Measurements from ENCODE around the gene TMEM165.
A peak's percentile ranks its signal among the peaks of the same experiment; 100 is the strongest.
"Not testable (repeated sequence)": the region's sequence is repeated elsewhere in the genome, so short reads cannot be mapped to it uniquely, and the experiment has no call there.

Gene TMEM165, protein sequence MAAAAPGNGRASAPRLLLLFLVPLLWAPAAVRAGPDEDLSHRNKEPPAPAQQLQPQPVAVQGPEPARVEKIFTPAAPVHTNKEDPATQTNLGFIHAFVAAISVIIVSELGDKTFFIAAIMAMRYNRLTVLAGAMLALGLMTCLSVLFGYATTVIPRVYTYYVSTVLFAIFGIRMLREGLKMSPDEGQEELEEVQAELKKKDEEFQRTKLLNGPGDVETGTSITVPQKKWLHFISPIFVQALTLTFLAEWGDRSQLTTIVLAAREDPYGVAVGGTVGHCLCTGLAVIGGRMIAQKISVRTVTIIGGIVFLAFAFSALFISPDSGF

DNA sequence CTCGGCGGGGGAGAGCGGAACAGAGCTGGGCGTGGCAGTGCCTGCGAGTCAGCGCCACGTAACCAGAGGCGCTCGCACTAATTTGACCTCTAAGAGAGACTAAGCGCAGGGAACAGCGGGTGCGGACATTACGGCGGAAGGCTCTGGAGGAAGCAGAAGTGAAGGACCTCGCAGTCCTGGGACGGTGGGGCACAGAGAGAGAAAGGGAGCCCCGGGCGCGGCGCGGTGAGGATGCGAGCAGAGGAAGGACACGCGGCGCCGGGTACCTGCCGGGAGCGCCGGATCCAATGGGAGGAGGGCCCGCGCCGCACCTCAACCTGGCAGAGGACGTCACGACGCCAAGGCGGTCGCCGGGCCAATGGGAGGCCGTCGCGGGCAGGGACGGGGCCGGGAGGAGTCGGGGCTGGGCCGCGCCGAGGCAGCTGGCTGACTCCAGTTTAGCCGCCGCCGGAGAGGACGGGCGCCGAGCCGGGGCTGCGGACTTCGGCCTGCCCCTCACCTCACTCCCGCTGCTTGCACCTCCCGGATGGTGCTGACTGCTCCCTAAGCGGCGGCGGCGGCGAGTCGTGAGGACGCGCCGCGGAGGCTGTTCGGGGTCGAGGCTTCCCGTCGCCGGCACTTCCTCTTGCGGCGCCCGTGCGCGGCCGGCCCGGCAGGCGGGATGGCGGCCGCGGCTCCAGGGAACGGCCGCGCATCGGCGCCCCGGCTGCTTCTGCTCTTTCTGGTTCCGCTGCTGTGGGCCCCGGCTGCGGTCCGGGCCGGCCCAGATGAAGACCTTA lies at the start of gene TMEM165:
TSS of gene TMEM165 (plus strand) at position 429 of the 779 bp plus-strand sequence. CDS start at position 662, 233 bp downstream.
- peak; percentile 94 to 95 for DNase-seq

DNA sequence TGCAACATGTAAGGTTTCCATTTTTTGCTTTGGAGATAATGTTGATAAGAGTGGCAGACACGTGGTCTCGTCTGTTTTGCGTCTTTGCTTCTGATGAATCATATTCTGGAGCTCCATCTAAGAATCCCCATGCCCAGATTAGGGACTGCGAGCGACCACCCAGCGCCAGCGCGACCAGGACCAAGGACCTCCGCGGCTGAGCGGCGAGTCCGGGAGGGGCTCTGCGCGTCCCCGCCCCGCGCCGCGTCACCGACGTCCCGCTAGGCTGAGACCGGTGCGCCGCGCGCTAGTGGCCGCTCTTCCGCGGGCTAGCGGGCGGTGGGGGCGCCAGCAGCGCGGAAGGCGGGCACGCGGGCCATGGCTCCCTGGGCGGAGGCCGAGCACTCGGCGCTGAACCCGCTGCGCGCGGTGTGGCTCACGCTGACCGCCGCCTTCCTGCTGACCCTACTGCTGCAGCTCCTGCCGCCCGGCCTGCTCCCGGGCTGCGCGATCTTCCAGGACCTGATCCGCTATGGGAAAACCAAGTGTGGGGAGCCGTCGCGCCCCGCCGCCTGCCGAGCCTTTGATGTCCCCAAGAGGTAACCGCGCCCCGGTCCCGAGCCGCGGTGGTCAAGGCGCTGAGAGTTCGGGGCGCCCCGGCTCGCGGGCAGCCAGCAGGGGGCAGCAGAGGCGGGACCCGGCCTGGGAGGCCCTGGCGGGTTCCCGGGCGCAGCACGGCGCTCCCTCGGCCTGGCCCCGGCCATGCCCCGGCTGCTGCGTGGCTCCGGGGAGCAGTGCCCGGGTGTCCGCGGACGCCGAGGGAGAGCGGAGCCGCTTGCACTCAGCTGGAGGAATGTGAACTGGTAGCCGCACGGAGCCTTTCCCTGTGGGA lies 49.5 kb upstream of the TMEM165 start, which contains the start of gene SRD5A3:
TSS of gene SRD5A3 (plus strand) at position 263 of the 871 bp plus-strand sequence. CDS start at position 358, 95 bp downstream.
- DNase-seq = peak; percentile 81 to 91

DNA sequence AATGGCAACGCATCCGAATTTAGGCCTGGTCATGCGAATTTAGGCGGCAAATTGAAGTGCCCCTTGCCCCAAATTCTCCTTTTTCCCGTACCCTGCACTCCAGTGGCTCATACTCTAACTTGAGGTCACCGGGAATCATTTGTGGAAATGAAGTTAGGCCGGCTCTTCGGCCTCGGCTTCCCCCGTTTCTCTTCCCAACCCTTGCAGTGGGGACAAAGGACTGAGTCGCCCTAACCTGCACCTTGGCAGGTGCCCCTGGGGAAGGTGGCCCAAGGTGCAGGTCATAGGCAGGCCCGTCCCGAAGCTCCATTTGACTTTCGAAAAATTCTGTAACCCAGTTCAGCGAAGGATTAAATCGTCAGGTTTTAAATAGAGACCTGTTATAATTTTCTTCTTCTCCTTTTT lies 48.9 kb upstream of the TMEM165 start:
- DNase-seq = peak in 1 of 2 experiments; percentile 25

DNA sequence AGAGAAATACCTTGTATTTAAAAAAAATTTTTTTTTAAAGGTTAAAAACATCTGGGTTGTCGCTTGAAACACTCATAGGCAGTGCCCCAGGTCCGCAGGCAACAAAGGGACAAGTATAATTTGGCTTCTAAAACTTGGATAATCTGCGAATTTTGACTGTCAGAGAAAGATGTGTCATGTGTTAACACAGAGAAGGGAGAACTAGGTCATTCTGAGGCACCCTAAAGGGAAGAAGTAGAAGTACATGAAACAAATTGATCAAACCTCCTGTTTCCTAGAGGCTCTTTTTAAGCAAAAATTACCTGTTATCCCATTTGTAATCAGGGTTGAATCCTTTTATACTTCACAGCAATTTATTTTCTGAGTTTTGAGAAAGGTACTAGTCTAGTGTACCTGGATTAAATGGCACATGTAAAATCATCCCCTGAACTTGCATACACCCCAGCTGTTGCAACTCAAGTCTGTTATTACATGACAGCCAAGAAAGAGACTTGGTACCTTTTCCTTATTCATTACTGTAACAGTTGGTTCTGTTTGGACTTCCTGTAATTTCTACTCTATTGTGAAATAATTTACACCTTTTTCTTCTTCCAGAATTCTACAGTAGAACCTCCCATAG lies 48.0 kb upstream of the TMEM165 start:
- DNase-seq = no peak

DNA sequence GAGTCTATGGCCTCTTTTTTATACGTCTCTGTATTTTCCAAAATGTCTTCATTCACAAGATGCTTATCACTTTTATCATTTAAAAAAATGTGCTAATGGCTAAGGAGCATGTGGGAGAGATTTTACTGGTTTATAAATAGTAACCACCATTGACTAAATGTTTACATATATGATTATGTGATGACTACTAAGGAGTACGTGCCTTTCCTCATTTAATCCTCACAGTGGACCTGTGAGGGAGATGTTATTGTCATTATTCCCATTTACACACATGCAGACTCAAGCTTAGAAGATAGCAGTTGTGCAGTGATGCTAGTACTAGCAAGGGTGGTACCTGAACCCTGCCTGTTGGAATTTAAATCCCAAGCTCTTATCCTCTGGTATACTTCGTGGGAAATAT lies 47.3 kb upstream of the TMEM165 start:
- DNase-seq = no peak

DNA sequence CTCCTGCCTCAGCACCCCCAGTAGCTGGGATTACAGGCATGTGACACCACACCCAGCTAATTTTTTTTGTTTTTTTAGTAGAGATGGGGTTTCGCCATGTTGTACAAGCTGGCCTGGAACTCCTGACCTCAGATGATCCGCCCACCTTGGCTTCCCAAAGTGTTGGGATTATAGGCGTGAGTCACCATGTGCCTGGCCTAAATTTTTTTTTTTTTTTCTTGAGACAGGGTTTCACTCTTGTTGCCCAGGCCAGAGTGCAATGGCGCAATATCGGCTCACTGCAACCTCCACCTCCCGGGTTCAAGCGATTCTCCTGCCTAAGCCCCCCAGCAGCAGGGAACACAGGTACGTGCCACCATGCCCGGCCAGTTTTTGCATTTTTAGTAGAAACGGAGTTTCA lies 44.9 kb upstream of the TMEM165 start:
- DNase-seq = not testable (repeated sequence)

DNA sequence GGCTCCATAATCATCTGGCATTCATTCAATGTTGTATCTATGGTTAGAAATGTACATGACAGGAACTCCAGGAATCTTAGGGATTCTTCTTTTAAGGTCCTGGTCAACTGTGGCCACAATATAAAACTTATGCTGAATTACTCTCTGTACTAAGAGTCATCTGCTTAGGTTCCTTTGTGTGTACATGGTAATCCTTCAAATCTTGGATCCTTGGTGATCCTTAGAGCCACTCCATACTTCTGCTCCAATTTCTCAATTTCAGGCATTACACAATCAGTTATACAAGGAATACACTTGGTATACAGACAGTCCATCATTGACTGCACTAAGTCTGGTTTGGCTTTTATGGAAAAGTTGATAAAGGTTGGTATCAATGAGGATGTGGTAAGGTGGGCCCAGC lies 43.9 kb upstream of the TMEM165 start:
- DNase-seq = no peak

DNA sequence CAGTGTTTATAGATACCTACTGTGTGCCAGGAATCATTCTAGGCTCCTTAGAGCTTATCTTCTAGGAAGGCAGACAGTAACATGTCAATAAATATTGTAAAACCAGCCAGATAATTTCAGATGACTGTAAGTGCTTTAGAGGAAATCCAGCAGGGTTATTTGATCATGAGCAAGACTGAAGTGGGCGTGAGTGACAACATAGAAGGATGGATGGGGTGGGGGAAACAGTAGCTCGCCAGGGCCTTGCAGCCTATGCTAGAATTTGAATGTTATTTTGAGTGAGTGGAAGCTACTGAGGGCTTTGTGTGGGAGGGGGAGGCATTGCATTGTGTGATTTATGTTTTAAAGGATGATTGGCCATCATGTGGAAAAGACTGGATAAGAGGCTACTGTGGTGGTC lies 43.0 kb upstream of the TMEM165 start:
- DNase-seq = no peak

DNA sequence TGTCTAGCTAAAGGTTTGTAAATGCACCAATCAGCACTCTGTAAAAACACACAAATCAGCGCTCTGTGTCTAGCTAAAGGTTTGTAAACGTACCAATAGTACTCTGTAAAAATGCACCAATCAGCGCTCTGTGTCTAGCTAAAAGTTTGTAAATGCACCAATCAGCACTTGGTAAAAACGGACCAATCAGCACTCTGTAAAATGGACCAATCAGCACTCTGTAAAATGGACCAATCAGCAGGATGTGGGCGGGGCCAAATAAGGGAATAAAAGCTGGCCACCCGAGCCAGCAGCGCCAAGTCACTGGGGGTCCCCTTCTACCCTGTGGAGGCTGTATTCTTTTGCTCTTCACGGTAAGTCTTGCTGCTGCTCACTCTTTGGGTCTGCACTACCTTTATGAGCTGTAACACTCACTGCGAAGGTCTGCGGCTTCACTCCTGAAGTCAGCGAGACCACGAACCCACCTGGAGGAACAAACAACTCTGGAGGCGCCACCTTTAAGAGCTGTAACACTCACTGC lies 42.5 kb upstream of the TMEM165 start:
- DNase-seq = not testable (repeated sequence)

DNA sequence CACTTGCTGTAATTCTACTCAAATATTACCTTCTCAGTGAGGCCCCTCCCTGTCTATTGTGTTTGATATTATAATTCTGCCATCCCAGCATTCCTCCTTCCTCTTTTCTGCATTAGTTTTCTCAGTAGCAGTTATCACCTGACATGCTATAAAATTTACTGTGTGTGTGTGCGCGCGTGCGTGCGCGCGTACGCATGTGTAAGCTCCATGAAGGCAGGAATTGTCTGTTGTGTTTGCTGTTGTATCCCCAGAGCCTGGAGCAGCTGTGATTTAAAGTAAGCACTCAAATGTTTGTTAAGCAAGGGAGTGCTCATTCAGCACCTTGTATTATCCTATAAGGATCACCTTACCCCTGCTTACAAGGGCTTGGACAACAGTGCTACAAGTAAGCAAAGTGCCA lies 41.1 kb upstream of the TMEM165 start:
- DNase-seq = no peak

DNA sequence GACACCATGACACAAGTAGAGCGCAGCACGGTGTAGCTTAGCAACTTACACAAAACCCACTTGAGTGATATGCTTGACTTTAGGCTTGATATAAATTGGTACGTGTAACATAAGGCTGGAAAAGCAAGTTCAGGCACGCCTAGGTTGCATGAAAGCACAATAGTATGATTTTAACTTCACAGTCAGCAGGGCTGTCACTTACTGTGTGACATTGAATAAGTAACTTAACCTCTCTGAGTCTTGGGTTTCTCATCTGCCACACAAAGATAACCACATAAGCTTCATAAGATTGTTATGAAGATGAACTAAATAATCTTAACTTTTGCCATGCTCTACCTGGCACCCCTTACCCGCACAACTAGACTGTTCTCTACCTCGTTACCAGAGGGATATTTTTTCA lies 40.2 kb upstream of the TMEM165 start:
- DNase-seq = no peak

DNA sequence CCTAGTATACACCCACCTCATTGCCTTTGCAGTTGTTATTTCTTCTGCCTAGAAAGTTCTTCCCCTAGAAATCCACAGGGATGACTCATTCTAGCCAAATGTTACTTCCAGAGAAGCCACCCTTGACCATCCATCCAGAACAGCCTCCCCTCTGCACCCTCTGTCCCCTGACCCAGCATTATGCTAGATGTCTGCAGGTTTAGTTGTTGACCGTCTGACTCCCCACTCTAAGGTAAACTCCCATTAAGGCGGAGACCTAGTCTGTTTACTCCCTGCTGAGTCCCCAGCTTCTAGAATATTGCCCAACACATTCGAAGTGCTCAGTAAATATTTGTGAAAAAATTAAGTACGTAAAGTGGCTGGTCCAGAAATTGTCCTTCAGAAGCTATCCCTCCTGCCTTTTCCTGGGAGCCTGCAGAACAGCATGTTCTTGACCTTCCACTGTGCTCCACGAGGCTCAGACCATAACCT lies 38.7 kb upstream of the TMEM165 start:
- no peak for DNase-seq

DNA sequence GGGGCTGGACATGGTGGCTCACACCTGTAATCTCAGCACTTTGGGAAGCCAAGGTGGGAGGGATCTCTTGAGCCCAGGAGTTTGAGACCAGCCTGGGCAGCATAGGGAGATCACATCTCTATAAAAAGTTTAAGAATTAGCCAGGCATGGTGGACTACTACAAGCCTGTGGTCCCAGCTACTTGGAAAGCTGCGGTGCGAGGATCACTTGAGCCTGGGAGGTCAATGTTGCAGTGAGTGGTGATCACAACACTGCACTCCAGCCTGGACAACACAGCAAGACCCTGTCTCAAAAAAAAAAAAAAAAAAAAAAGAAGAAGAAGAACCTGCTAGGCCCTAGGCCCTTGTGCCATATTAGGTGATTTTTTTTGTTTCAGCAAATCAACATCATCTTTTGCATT lies 37.5 kb upstream of the TMEM165 start:
- no peak for DNase-seq

DNA sequence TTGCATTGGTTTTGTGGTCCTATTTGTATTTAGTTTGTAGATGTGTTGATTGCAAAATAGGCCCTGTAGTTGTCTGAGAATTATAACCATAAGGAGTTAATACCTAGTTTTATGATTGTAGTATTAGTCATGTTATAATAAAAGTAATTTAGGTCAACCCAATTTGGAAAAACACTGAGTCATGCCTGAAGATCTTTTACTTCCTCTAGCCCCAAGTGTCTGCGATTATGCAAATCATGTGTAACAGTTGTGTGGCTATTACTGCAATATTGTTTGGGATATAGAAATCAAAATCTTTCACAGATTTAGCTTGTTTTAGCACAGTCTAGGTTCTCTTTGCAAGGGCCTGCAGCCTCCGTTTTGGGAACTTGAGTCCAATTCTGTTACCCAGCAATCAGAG lies 37.1 kb upstream of the TMEM165 start:
- no peak for DNase-seq

DNA sequence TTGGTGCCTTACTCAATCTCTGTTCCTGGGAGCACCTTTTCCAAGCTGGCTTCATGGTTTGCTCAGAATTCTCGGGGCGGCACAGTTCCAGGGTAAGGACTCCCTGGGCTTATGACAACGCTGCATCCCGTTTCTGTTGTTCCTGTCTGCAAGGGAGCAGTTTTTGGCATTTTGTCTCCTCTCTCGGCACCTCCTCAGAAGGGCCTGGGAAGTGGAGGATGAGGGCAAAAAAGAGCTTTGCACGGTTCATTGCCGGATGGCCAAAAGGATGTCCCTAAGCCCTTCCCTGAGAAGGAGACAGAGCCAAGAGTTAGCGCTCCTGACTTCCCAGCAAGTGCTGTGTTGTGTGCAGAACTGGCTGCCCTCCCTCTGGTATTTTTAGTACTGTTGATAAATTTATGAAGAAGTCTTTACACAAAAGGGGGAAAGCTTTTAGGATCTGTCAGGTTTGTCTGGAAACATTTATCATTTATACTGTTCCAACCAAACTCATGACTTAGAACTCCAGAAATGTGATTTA lies 36.3 kb upstream of the TMEM165 start:
- DNase-seq = no peak

DNA sequence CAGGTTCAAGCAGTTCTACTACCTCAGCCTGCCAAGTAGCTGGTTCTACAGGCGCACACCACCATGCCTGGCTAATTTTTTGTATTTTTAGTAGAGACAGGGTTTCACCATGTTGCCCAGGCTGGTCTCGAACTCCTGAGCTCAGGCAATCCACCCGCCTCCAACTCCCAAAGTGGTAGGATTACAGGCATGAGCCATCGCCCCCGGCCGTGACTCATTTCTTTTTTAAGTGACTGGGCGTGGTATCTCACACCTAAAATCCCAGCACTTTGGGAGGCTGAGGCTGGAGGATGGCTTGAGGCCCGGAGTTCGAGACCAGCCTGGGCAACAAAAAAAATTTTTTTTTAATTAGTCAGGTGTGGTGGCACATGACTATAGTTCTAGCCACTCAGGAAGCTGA lies 32.8 kb upstream of the TMEM165 start:
- not testable (repeated sequence) for DNase-seq

DNA sequence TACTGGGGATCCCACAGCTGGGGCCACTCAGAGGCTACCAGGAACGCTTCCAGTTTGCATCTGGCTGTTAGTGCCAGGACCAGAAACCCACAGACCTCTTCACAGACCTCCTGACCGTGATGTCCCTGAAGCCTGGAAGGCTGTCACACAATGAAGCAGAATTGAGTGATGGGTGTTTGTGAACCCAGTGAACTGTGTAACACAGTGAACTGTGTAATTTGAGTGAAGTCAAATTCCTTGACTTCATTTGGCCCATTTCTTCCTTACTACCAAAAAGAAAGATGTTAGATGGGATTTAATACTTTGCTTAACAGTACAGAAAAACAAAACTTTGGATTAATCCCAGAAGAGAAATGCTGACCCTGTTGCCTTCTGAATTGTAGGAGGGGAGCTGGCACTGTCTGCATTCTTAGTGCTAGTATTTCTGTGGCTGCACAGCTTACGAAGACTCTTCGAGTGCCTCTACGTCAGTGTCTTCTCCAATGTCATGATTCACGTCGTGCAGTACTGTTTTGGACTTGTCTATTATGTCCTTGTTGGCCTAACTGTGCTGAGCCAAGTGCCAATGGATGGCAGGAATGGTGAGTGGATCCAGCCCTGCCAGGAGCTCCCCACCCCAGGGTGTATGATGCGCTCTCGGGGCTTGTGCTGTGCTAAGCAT lies 31.9 kb upstream of the TMEM165 start:
- DNase-seq = no peak

DNA sequence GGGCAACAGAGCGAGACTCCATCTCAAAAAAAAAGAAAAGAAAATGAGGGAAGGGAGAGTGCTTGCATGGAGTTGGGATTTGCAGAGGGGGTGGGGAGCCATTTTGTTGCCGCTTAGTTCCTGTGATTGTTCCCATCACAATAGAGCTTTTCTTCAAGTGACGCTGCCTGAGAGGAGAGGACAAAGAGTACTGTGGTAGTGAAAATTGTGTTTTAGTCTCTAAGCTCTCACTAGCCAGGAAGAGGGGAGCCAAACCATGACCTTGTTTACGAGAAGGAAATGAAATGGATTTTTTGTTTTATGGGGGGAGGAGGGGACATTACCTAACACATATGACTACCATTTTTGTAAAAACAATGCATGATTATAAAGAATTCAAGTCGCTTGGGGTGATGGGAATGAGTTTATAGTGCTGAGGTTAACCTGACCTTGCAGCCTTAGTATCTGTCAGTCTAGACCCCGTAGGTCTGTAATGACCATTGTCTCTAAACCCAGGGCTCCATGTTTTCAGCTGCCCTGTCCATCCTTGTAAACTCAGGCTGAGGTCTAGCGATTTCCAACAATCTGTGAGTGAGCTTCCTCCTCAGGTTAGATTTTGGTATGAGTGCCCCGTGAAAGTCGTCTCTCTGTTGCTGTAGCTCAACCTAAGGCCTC lies 30.9 kb upstream of the TMEM165 start:
- DNase-seq = no peak

DNA sequence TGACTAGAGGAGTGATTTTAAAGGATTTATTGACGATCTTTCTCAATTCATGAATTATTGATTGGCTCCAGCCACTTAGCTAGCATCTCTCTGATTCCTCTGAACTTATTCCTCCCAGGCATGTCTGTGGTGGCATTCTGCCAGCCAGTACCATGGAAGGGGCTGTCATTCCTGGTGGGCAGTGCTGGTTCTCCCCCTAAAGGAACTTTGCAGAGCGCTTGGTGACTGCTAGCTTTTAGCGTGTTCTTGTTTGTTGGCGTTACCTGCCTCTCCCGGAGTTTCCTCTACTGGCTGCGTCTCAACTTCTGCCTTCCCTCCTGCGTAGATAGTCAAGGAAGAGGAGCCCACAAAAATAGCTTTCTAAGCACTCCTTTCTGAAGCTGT lies 30.4 kb upstream of the TMEM165 start:
- DNase-seq = no peak

DNA sequence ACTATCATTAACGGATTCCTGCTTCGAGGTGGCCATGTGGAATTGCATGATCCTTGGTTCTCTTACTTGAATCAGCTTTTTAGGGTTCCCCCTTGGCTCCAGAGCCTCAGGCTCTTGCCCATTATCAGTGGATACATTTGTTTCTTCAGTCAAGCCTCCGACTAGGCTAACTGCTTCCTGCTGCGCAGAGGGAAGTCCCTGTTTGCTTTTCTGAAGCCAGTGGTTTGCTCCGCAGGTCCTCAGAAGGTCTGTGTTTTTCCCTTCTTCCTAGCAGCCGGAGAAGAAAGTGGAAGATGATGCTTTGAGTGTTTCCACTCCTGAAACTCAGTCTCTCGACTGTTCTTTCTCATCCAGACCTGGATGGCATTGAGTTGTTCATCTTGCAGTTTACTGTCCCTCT lies 29.1 kb upstream of the TMEM165 start:
- no peak for DNase-seq
